MCF 10A (cell line): ENCODE measurements around the gene SLC2A4. TPM values are rescaled to one million over a fixed set of nuclear protein-coding genes. Genes with fewer than 3 reads are reported as not detected.

Experiments used
- BruUV-seq: library from RNA; stranded (reverse); fragments of 400-500 nt; replicated peaks from 2 replicates; lab custom pipeline; 2021; lab: Mats Ljungman, UMichigan
- CTCF ChIA-PET: fragments of 300-600 bp; sonication (Branson Sonifier 250); formaldehyde crosslinking; extraction: SDS; loops from one replicate; lab custom pipeline; 2021; ENCODE audit warnings: antibody characterized with exemption, inconsistent platforms; lab: Yijun Ruan, JAX
- POLR2A ChIA-PET: fragments of 300-600, 350-650 bp; sonication (Branson Sonifier 250); formaldehyde crosslinking; extraction: SDS; loops from one replicate; lab custom pipeline; 2020; ENCODE audit warnings: antibody characterized with exemption, inconsistent platforms; lab: Yijun Ruan, JAX
- DNase-seq: peaks from one replicate; pipeline ENCODE4 v3.0.0-alpha.2; 2018; ENCODE audit not compliant: unreplicated experiment
- H3K27ac Mint-ChIP-seq: one replicate; pipeline ENCODE4 v1.8.0; 2022; ENCODE audit warnings: mild to moderate bottlenecking, low read depth, mixed read lengths; ENCODE audit not compliant: unreplicated experiment
- H3K27me3 Mint-ChIP-seq: one replicate; pipeline ENCODE4 v1.8.0; 2022; ENCODE audit warnings: mixed read lengths; ENCODE audit not compliant: insufficient read depth, unreplicated experiment
- H3K36me3 Mint-ChIP-seq: one replicate; pipeline ENCODE4 v1.8.0; 2022; ENCODE audit warnings: mild to moderate bottlenecking, moderate library complexity, mixed read lengths; ENCODE audit not compliant: insufficient read depth, unreplicated experiment
- H3K4me1 Mint-ChIP-seq: one replicate; pipeline ENCODE4 v1.8.0; 2022; ENCODE audit warnings: mixed read lengths; ENCODE audit not compliant: insufficient read depth, unreplicated experiment
- H3K4me3 Mint-ChIP-seq: one replicate; pipeline ENCODE4 v1.8.0; 2022; ENCODE audit warnings: mild to moderate bottlenecking, moderate library complexity, mixed read lengths; ENCODE audit not compliant: unreplicated experiment
- H3K9me3 Mint-ChIP-seq: one replicate; pipeline ENCODE4 v1.8.0; 2022; ENCODE audit warnings: mixed read lengths; ENCODE audit not compliant: unreplicated experiment
- CTCF ChIP-seq: fragments of 200-600 bp; IDR thresholded peaks from one replicate; pipeline ENCODE4 v1.8.0; 2022; ENCODE audit warnings: antibody characterized with exemption, mild to moderate bottlenecking; ENCODE audit not compliant: unreplicated experiment
- intact Hi-C: fragments of 100-400 bp; cut with micrococcal nuclease; formaldehyde crosslinking; loops from 2 replicates; pipeline ENCODE4 v1.14.1; 2022
- total RNA-seq: library from RNA; stranded (reverse); gene quantifications from 2 replicates; pipeline ENCODE4 v1.2.3, GENCODE V29; 2022

SLC2A4 gene
- total RNA-seq, 1 experiment from 2014 or later, result not detected

- CTCF ChIA-PET, result interaction anchor here (0.5 to 5.2 kb wide), 18 partner anchors 10 to 1070 kb away, joined by 3 to 65 read pairs (median 3); no protein-coding TSS in a partner anchor
- Mint-ChIP-seq H3K27me3 (no peaks in the 10 kb centered on the region), H3K9me3 (no peaks in the 10 kb centered on the region), H3K4me1 (peaks cover 6% of the 10 kb centered on the region), H3K27ac (no peak overlapping the region), H3K36me3 (no peaks in the 10 kb centered on the region), H3K4me3 (peak overlapping the region; percentile 72)
- no TSS peak for BruUV-seq
- DNase-seq, result peak; percentile 88
- intact Hi-C loops, result loop anchor here (1.0 kb wide), 3 partner anchors 16 to 281 kb away; partner anchors contain the start of gene SENP3
- peak; percentile 96 for TF ChIP-seq CTCF
- POLR2A ChIA-PET, result interaction anchor here (0.7 to 3.8 kb wide), 13 partner anchors 12 to 293 kb away, joined by 3 to 37 read pairs (median 5); partner anchors contain the start of gene GABARAP
These were observed 922 bp upstream of the SLC2A4 start for GRCh38 chr17:7280519-7281073.

GRCh38 chr17:7281953-7282751 is 634 bp downstream of the SLC2A4 start:
- peaks cover 6% of the 10 kb centered on the region for H3K4me1 Mint-ChIP-seq
- intact Hi-C loops, result no loop called here
- BruUV-seq, result no TSS peak
- DNase-seq, result no peak
- H3K27me3 Mint-ChIP-seq, result peaks cover 5% of the 10 kb centered on the region
- POLR2A ChIA-PET, result interaction anchor here (0.7 to 3.8 kb wide), 6 partner anchors 11 to 737 kb away, joined by 3 to 37 read pairs (median 8); no protein-coding TSS in a partner anchor
- CTCF ChIA-PET, result interaction anchor here (0.6 to 5.2 kb wide), 5 partner anchors 14 to 313 kb away, joined by 3 to 65 read pairs (median 3); no protein-coding TSS in a partner anchor
- no peaks in the 10 kb centered on the region for H3K9me3 Mint-ChIP-seq
- no peak overlapping the region for H3K27ac Mint-ChIP-seq
- peak overlapping the region; percentile 72 for H3K4me3 Mint-ChIP-seq
- no peaks in the 10 kb centered on the region for H3K36me3 Mint-ChIP-seq
- TF ChIP-seq CTCF, result no peak

GRCh38 chr17:7282752-7283321 is 1.3 kb downstream of the SLC2A4 start:
- Mint-ChIP-seq H3K4me1 (peaks cover 6% of the 10 kb centered on the region), H3K36me3 (no peaks in the 10 kb centered on the region), H3K27ac (no peak overlapping the region), H3K27me3 (peaks cover 12% of the 10 kb centered on the region), H3K9me3 (no peaks in the 10 kb centered on the region), H3K4me3 (no peak overlapping the region)
- ChIA-PET POLR2A (interaction anchor here (0.7 to 1.2 kb wide), 3 partner anchors 10 to 737 kb away, joined by 3 to 4 read pairs (median 3); no protein-coding TSS in a partner anchor), CTCF (interaction anchor here (0.6 to 5.2 kb wide), 3 partner anchors 14 to 313 kb away, joined by 3 to 65 read pairs (median 4); no protein-coding TSS in a partner anchor)
- no peak for TF ChIP-seq CTCF
- intact Hi-C loops, result no loop called here
- no peak for DNase-seq
- no TSS peak for BruUV-seq
